M059J (cell line): Measurements from ENCODE around the gene CYSRT1. TPM values are rescaled to one million over a fixed set of nuclear protein-coding genes. Genes with fewer than 3 reads are reported as not detected.

Experiments used
- DNase-seq: peaks from one replicate; pipeline ENCODE4 v3.0.0-alpha.2; 2012; ENCODE audit warnings: low read depth
- total RNA-seq: library from RNA; depleted of rRNA; stranded (reverse); fragments of >200 nt; shearing (Covaris generic); gene quantifications from 2 replicates; pipeline ENCODE4 v1.2.3, GENCODE V29; 2014; rRNA removed

CYSRT1 gene
- total RNA-seq, 1 experiment from 2014 or later: 1.0 TPM

DNA sequence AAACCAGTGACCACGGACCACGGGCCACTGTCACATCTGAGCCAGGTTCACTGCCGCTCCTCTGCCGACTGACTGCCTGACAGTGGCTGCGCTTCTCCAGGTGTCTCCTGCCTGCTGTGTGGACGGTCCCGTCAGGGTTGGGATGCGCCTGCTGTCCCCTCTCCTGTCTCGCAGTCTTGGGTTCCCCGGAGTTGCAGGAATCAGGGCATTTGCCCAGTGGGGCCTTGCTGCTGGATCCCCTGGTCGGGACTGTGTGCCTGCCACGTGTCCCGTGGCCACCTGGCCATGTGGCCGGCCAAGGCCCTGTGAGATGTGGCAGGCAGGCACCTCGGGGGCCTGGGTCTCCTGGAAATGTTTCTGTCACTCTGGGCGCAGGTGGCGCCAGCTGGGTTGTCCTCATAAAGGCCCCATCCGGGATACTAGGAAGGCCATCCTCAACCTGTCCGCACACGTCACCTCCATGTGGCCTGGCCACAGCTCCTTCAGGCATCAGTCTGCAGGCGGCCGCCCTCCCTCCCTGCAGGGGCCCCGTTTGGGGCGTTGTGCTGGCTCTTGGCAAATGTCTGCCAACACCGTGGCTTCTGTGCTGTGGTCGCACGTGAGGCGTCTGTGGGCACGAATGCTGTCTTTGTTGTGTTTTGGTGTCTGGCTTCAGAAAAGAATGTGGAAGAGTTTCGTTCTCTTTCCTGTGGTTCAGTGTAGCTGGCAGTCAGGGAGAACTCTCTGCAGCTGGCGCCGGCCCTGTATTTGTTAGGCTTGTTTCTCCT lies 46.1 kb downstream of the CYSRT1 start:
- DNase-seq: no peak

DNA sequence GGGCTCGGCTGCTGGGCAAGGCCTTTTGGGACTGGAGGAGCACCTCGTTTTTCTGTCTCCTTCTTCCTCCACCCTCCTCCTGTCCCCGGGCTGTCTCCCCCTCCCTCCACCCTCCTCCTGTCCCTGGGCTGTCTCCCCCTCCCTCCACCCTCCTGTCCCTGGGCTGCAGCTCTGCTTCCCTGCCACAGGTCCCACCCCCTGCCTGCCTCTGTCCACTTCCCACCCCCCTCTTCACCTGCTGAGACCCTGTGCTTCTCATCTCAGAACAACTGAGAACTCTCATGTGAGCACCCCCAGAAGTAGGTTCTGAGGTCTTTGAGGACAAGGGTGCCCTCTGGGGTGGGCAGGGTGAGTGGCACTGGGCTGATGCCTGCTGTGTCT lies 46.7 kb downstream of the CYSRT1 start:
- DNase-seq: no peak

DNA sequence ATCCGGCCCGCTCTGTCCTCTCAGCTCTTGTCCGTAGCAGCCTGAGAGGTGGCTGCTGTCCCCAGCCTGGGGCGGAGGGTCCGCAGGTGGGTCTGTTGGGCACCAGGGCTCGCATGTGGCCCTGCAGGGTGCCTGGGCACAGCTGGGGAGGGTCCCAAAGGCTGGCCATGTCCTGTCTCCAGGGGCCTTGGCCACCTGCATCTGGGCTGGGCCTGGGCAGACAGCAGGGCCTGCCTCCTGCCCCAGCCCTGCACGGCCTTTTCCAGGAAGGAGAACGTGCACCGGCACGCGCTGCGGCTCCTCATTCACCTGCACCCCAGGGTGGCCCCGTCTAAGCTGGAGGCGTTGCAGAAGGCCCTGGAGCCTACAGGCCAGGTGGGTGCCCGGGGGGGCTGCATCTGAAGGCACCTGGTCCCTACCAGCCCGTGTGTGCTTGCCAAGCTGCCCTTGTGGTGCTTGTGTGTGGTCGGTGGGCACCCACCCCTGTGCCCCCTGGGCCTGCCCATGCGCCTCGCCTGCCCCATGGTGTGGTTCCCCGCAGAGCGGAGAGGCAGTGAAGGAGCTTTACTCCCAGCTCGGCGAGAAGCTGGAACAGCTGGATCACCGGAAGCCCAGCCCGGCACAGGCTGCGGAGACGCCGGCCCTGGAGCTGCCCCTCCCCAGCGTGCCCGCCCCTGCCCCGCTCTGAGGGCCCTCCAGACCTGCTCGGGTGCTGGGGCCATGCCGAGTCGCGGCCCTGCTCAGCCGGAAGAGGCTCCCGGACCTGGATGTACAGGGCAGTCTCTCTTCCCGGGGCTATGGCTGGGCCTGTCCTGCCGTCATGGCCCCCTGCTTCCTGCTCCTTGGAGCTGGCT lies 47.5 kb downstream of the CYSRT1 start:
- DNase-seq: no peak

DNA sequence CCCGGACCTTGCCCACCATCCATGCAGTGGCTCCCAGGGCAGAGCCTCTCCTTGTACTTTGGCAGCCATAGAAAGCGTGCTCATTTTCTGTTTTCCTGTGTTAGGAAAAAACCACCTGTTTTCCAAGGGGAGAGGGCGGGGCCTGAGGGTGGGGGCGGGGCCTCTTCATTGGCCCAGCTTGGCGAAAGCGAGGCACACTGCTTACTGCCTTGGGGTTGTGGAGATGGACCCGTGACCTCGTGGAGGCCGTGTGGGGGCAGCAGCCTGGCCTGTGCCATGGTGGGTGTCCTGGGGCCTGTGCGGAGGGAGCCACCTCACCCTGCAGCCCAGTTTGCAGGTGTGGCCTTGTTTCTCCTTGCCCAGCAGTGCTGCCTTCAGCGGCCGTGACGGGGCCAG lies 48.1 kb downstream of the CYSRT1 start:
- DNase-seq: no peak

DNA sequence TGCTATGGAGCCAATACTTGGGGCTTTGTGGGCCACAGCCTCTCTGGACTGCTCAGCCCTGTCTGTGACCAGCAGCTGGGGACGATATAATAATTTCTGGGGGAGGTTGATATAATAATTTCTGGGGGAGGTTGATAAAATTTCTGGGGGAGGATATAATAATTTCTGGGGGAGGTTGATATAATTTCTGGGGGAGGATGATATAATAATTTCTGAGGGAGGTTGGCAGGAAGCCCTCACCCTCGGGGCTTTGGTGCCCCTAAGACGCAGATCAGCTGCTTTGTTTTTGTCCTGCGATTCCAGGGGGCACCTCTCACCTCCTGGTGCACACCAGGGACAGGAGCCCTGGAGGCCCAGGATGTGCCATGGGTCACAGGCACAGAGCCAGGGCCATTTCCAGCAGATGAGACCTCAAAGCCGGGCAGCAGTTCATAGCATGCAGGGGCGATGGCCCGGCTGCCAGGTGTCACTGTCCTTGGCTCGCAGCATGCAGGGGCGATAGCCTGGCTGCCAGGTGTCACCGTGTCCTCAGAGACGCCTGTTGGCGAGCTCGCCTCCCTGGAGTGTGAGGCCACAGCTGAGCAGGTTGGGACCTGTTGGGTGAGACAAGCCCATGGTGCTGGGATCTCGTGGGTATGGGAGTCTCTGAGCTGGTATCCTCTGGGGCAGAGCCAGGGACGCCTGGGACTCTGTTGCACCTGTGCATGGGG lies 48.8 kb downstream of the CYSRT1 start:
- no peak for DNase-seq

DNA sequence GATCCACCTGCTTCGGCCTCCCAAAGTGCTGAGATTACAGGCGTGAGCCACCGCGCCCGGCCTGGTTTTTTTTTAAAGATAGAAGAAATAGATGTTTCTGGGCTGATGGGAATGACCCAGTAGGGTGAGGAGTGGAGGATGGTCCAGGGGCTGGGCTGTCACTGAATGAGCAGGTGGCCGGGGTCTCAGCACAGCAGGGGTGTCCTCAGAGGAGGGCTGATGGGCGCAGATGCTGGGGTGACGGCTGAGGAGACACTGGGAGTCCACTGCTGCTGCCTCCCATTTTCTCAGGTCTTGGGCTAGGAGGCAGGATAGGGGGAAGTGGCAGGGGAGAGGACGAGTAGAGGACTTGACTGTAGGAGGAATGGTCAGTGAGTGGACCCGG lies 50.2 kb downstream of the CYSRT1 start:
- no peak for DNase-seq

Other genes with a start within 250 kb of the CYSRT1 start
- not detected in 2 replicates for gene PTGDS, start 247.7 kb upstream of the CYSRT1 start, total RNA-seq
- gene LCNL1, start 242.2 kb upstream of the CYSRT1 start, total RNA-seq: not detected in 2 replicates
- gene PAXX, start 232.8 kb upstream of the CYSRT1 start, total RNA-seq: 53.1 and 59.0 TPM in 2 replicates
- gene CLIC3, start 228.6 kb upstream of the CYSRT1 start, total RNA-seq: 11.0 and 18.9 TPM in 2 replicates
- gene ABCA2, start 196.9 kb upstream of the CYSRT1 start, total RNA-seq: 9.2 and 10.2 TPM in 2 replicates
- gene FUT7, start 193.1 kb upstream of the CYSRT1 start, total RNA-seq: not detected in 2 replicates
- 8.2 and 10.7 TPM in 2 replicates for gene NPDC1, start 179.0 kb upstream of the CYSRT1 start, total RNA-seq
- gene ENTPD2, start 171.1 kb upstream of the CYSRT1 start, total RNA-seq: not detected in 2 replicates
- 11.8 and 28.5 TPM in 2 replicates for gene SAPCD2, start 154.6 kb upstream of the CYSRT1 start, total RNA-seq
- 6.7 and 12.9 TPM in 2 replicates for gene UAP1L1, start 147.7 kb upstream of the CYSRT1 start, total RNA-seq
- gene MAN1B1, start 138.2 kb upstream of the CYSRT1 start, total RNA-seq: 86.8 and 145 TPM in 2 replicates
- 26.8 and 30.0 TPM in 2 replicates for gene DPP7, start 110.4 kb upstream of the CYSRT1 start, total RNA-seq
- gene GRIN1, start 86.0 kb upstream of the CYSRT1 start, total RNA-seq: not detected in 2 replicates
- not detected in 2 replicates for gene LRRC26, start 55.1 kb upstream of the CYSRT1 start, total RNA-seq
- gene TMEM210, start 53.1 kb upstream of the CYSRT1 start, total RNA-seq: not detected in 2 replicates
- 8.6 and 17.6 TPM in 2 replicates for gene ANAPC2, start 36.6 kb upstream of the CYSRT1 start, total RNA-seq
- gene SSNA1, start 36.5 kb upstream of the CYSRT1 start, total RNA-seq: 99.7 and 110 TPM in 2 replicates
- 4.5 and 8.5 TPM in 2 replicates for gene TPRN, start 24.4 kb upstream of the CYSRT1 start, total RNA-seq
- gene TMEM203, start 19.5 kb upstream of the CYSRT1 start, total RNA-seq: 68.2 and 68.9 TPM in 2 replicates
- gene NDOR1, start 19.5 kb upstream of the CYSRT1 start, total RNA-seq: 14.9 and 17.6 TPM in 2 replicates
- 0.39 TPM in 1 of 2 replicates, not detected in the other for gene RNF208, start 2.9 kb upstream of the CYSRT1 start, total RNA-seq
- gene RNF224, start 2.3 kb downstream of the CYSRT1 start, total RNA-seq: not detected in 2 replicates
- 0.10 TPM in 1 of 2 replicates, not detected in the other for gene SLC34A3, start 5.7 kb downstream of the CYSRT1 start, total RNA-seq
- 273 and 381 TPM in 2 replicates for gene TUBB4B, start 16.1 kb downstream of the CYSRT1 start, total RNA-seq
- not detected in 2 replicates for gene STPG3, start 26.1 kb downstream of the CYSRT1 start, total RNA-seq
- gene NELFB, start 30.2 kb downstream of the CYSRT1 start, total RNA-seq: 41.8 and 73.9 TPM in 2 replicates
- gene TOR4A, start 52.6 kb downstream of the CYSRT1 start, total RNA-seq: 1.7 TPM in 2 replicates
- gene NRARP, start 77.1 kb downstream of the CYSRT1 start, total RNA-seq: not detected in 2 replicates
- gene EXD3, start 198.0 kb downstream of the CYSRT1 start, total RNA-seq: 1.6 and 2.7 TPM in 2 replicates
- gene NOXA1, start 198.2 kb downstream of the CYSRT1 start, total RNA-seq: not detected in 2 replicates
- not detected in 2 replicates for gene ENTPD8, start 216.2 kb downstream of the CYSRT1 start, total RNA-seq
- gene NSMF, start 234.2 kb downstream of the CYSRT1 start, total RNA-seq: 11.8 and 24.0 TPM in 2 replicates